Adipose tissue (tissue), 3 donors: ENCODE results near the gene NOTCH1. TPM values are rescaled to one million over a fixed set of nuclear protein-coding genes. Genes with fewer than 3 reads are reported as not detected.

ENCODE experiments used
- H3K27ac ChIP-seq: one replicate; pipeline ENCODE4 v1.5.1; 2013; ENCODE audit warnings: low read depth, low read length
- WGBS, 3 donors: extraction: QIAGEN DNeasy Blood & Tissue Kit; methylation state at CpG; one replicate each; pipeline ENCODE4 v1.1.7; 2013; 5-methylcytosine and 5-hydroxymethylcytosine counted together
- polyA plus RNA-seq, 3 donors: library from polyadenylated mRNA; stranded (reverse); fragments of 200-250 nt; gene quantifications; one replicate each; pipeline ENCODE4 v1.2.3, GENCODE V29; 2013
- donor health status: healthy with polysubstance abuse.
- donor health status: Bipolar disorder and iron deficiency.
- donor health status: healthy.

NOTCH1 gene
- polyA plus RNA-seq, 3 donors: 10.4 to 35.7 (median 25.0) TPM

DNA sequence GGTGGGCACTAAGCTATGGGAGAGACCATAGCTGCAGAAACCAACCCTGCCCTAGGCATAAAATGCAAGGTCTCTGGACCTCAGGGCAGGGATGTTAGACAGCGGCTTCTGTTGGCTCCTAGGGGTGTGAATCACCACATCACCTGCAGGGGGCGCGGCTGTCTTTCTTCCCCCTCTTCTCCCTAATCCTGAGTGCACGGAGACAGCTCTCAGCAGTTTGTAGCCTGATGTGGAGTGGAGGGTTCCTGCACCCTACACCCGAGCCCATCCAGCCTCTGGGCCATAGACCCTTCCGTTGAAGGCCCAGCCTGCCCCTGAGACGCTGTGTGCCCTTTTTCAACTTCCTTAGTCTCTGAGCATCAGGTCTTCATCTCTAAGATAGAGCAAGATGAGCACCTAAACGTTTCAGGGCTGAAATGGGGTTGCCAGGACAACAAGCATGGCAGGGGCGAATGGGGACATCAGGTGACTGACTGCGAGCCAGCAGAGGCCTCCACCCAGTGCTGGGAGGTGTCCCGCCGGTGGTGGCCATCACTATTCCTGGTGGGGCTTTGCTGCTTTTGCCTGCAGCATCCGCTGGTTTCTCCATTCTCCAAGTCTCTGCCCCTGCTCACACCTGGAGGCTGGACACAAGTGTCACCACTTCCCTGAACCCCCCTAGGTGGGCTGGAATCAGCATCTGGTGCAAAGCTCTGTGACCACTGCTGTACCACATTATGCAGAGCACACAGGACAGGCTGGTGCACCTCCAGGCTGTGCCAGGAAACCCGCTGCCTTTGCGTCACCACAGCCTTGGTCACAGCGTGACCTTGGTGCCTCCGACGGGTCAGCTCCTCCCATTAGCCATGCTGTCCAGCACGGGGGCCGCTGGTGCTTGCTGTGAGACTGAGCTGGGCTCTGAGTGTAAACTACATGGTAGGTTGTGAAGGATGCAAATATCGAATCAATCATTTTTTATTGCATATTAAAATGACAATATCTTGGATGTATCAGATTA is 60.5 kb downstream of the NOTCH1 start:
- 31 to 43% (median 42%) methylated on average over 21 of the region's 21 CpGs for WGBS, 3 donors
- no peak overlapping the region for H3K27ac ChIP-seq

DNA sequence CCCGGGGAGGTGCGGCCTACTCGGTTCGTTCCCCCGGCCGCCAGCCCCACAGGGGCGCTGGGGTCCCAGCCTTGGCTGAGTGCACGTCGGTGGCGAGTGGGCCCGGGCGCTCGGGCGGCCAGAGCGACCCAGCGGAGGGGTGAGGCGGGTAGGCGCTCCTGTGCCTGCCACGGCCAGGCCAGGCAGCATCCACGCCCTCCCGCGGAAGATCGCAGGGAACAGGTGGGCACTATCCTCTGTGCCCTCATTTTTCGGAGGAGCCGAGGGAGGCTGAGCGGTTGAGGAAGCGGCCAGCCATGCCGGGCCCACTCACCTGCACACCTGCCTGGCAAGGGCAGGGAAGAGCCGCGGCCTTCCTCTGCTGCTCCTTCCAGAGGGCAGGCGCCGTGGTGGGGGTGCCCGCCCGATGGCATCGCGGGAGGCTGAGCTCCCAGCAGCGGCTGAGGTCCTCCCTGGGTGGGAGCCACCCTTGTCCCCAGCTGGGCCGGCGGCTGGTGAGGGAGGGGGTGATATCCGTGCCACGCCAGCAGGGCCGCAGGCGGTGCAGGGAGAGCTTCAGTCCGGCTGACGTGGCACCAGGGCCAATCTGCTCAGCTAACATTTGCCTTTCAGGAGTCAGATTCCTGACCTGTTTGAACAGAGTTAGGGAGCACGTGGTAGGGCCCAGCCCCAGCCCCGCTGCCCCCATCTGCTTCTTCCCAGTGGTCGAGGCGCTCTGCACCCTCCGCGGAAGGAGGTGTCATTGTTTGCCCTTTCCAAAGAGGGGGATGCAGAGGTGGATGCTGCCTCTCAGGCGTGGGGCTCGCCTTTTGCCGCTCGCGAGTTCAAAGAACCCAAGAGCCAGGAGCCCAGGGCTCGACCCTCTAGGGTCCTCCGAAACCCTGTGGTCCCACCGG is 61.4 kb downstream of the NOTCH1 start:
- WGBS, 3 donors: 16 to 40% (median 32%) methylated on average over 54 to 59 of the region's 59 CpGs

DNA sequence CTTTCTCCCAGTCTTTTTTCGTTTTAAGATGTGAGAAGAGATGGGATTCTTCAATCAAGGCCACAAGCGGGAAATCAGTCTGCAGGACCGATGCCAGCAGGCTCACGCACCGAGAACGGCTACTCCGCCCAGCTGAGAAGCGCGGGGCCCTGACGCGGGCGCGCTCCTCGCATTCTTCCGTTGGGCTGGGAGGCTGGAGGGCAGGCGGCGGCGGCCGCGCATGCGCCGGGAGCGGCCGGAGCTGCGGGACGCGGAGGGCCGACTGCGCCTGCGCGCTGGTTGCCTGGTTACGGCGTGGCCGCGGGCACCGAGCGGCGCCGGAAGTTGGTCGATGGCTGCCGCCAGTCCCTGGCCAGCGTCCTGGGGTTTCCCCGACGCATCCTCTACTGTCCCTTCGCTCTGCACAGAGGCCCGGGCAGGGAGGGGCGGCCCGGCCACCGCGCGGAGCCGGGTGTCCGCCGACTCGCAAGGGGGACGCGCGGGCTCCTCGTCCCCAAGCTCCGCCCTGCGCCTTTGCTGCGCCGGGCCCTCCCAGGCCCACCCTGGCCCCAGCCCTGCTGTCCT is 62.2 kb downstream of the NOTCH1 start:
- WGBS, 3 donors: 0 to 1% (median 0%) methylated on average over 47 to 63 of the region's 63 CpGs
- peak overlapping the region; percentile 94 for H3K27ac ChIP-seq

More for the DNA sequence above, 61.4 kb downstream of the NOTCH1 start:
- no peak overlapping the region for H3K27ac ChIP-seq

DNA sequence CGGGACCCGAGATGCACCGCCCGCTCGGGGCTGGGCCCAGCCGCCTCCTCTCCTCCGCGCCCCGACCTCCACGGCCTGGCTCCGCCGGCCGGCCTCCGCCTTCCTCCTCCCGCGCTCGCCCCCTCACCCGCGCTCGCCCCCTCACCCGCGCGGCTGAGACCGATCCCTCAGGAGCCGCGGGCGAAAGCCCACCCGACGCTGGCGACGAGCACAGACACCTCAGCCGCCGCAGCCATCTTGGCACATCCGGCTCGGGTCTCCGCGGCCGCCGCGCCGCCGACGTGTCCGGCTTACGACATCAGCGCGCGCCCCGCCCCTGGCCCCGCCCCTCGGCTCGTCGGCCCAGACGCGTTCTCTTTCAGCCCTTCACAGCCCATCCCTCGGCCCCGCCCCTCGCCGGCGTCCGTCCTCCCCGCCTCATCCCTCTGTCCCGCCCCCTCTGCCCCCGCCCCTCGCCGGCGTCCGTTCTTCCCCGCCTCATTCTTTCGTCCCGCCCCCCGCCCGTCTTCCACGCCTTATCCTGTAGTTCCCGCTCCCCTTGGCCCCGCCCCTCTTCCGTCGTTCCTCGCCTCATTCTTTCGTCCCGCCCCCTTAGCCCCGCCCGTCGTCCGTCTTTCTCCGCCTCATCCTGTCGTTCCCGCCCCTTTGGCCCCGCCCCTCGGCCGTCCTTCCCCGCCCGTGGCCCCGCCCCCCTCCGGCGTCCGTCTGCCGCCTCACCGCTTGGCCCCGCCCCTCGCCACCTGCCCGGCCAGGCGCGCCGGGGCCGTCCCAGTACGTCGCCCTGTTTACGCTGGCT is 62.9 kb downstream of the NOTCH1 start, which contains the start of gene SEC16A:
SEC16A (minus strand) TSS at position 248 of the 796 bp plus-strand sequence. CDS start 5,425 bp downstream, outside the sequence.
- 1 to 2% (median 1%) methylated on average over 75 to 109 of the region's 109 CpGs for WGBS, 3 donors

DNA sequence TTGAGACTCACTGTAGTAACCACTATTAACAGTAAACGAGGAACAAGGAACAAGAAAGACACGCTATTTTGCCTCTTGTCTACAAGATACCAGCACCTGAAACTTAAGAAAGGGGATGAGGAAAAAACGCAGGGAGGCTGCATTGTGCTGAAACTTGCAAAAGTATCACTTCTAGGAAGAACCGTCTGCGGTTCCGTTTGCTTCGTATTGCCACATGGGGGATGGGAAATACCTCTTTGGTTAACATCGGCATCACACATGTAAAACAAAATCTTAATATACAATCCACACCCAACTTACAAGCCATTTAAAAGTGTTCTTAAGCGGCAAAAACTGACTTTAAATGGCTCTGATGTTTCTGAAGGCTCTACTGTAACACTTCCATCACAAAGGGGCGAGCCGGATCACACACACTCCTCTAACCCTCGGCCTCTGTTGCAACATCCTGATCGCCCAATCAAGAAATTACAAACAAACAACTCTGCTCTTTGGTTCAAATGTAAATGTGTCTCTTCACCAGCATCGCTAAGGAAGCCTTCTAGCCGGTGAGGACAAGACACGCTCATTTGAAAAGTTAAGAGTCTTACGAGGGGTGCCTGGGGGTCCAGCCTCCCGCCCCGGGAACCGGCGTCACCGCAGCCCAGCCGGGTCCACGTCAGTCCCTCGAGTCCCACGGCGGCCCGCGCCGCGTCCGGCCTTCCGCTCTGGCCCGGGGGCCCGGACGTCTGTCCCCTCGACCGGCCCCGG is 63.6 kb downstream of the NOTCH1 start:
- WGBS, 3 donors: 0 to 1% (median 0%) methylated on average over 21 to 39 of the region's 39 CpGs
- peak overlapping the region; percentile 94 for H3K27ac ChIP-seq

More for the DNA sequence above, 62.9 kb downstream of the NOTCH1 start, which contains the start of gene SEC16A:
- H3K27ac ChIP-seq: peak within 1 kb of the TSS; percentile 94

DNA sequence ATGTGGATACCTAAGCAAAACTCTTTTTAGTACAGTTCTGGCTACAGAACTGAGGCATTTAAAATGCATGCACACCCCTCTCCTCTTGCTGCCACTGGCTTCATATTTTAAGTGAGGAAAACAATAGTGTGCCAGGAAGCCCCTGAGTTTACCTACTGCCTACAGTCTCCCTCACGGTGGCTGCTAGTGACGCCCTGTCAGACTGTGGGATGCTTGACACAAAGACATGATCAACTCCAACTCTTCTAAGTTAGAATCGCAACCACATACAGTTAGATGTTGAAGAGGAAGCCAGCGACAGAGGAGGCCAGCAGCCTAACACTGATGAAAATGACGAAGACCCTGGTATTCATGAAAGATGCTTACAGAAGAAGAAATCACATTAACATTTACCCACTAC is 64.3 kb downstream of the NOTCH1 start:
- no peak overlapping the region for H3K27ac ChIP-seq
- 32 to 53% (median 45%) methylated on average over 5 of the region's 5 CpGs for WGBS, 3 donors

DNA sequence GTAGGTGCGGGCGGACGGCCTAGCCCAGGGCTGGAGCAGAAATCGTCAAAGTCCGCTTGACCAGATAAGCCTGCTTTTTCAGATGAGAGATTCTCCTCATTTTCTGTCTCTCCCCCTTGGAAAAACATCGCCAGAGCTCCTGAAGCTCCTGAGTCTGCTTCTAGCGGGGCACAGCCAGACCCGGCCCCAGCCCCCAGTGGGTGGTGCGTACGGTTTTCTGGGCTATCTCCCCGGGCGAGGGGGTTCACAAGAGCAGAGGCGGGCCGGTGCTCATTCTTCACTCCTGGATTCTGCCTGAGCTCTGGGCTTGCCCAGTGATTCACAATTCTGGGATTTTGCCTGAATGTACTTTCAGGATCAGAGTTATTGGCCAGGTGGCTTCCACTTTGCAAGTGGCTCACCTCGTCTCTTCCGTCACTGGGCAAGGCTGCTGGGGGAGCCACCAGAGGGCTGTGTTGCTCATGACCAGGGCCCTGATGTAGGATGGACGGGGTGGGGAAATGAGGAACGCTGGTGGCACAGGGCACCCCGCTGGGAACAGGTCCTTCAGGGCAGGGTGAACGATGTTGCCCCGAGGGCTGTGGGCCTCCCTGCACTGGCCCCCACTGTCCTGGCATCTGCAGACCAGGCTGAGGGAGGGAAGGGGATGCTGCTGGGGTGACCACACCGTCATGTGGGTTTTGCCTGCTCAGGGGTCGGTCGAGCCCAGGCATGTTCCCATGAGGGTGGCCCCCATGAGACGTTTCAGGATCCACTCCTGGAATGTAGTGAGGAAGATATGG is 69.3 kb downstream of the NOTCH1 start:
- no peak overlapping the region for H3K27ac ChIP-seq
- 87 to 90% (median 89%) methylated on average over 25 of the region's 25 CpGs for WGBS, 3 donors

DNA sequence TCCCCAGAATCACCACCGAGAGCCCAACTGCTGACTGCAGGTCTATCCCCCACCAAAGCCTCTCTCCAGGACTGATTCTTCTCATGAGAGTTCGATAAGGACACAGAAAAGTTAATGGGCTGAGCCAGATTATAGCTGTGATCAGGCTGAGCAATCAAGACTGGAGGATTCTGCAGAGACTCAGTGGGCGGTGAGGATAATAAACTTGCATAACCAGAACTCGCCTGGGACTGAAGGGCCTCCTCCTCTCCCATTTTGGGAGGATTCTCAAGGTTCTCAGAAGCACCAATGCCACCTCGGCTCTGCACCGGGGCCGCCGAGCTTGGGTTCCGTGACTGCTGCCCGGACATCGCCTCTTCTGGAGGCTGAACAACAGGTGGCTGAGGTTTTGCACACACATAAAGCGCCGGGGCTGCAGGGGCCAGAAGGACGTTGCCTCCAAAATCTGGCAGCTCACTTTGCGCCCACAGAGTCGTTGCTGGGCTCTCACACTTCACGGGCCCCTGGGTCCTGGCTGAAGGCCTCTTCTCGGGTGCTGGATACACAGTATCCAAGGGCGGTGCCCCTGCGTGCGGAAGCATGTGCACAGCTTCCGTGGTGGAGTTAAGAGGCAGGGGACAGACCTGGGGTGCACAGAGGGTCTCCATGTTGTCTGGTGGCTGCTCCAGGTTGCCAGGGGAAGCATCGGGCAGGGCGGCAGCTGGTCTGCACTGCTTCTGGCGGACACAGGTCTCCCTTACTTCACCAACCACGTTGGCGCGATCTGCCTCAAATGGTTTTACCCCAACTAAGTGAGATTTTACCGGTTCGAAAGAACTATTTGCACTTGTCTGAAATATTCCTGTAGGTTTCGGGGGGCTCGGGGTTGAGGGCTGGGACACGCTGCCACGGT is 70.6 kb downstream of the NOTCH1 start:
- no peak overlapping the region for H3K27ac ChIP-seq
- 88 to 93% (median 92%) methylated on average over 34 of the region's 34 CpGs for WGBS, 3 donors

DNA sequence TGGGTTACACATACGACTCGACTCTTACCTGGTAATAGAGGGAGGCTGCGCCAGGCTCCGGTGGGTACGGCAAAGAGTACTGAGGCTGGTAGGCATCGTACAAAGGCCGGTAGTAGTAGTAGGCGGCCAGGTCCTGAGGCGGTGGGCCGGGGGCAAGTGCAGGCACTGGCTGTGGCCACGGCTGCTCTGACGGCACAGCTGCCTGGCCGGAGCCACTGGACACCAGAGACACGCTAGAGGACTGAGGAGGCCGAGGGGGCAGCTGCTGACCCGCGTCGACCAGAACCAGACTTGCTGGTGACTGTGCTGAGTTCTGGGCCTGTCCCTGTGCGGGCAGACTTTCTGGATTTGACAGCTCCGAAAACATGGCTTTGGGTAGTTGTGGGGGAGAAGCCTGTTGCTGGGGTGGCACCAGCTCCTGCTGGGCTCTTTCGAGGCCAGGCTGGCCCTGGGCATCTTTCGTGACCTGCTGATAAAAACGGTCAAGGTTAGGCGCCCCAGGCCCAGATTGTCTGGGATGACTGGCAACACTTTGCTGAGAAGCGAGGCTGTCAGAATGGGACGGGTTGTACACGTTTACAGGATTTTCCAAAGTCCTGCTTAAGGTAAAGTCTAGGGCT is 71.7 kb downstream of the NOTCH1 start:
- 90 to 96% (median 91%) methylated on average over 27 of the region's 27 CpGs for WGBS, 3 donors
- no peak overlapping the region for H3K27ac ChIP-seq

DNA sequence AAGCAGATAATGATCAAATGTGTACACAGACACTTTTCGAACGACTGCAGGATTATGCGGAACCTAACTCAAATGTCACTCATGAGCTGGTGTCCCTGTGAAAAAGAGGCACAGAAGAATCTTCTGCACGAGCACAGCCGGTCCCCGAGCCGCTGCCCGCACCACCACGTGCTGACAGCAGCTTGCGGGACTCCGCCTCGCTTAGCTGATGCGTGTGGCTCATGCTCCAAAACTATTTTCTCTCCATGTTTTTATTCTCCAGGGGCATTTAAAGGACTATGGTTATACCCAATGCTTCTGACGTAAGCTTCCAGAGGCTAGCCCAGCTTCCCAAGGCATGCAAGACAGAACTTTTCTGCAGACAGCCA is 72.5 kb downstream of the NOTCH1 start:
- no peak overlapping the region for H3K27ac ChIP-seq
- 89 to 93% (median 91%) methylated on average over 14 of the region's 14 CpGs for WGBS, 3 donors

DNA sequence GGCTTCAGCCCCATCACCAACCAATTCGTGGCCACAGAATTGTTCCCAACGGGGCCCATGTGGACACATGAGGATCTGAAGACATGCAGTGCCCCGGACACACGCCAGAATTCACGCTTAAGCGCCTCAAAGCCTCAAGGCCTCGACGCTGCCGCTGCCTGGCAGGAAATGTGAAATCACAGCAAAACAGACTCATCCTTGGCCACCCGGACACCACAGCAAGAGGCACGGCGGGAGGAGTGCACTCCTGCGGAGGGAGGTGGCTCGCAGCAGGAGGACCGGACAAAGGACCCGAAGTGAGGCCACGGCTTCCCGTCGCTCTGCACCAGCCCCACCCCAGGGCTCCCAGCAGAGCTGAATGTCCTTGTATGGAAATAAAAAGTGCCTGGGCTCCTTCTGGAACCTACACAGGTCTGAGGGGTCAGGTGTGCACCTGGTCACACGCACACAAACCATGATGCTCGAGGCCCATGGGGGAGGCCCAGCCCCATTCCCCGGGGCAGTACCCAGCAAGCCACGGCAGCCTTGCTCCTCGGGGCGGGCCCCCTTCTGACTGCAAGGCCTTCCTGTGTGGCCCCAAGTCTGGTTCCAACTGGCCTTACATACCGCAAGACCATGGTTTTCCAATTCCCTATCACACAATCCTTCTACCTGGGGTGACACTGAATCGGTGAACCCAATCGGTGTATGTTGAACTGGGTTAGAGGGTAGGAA is 73.1 kb downstream of the NOTCH1 start:
- H3K27ac ChIP-seq: no peak overlapping the region
- 84 to 87% (median 87%) methylated on average over 28 of the region's 28 CpGs for WGBS, 3 donors

DNA sequence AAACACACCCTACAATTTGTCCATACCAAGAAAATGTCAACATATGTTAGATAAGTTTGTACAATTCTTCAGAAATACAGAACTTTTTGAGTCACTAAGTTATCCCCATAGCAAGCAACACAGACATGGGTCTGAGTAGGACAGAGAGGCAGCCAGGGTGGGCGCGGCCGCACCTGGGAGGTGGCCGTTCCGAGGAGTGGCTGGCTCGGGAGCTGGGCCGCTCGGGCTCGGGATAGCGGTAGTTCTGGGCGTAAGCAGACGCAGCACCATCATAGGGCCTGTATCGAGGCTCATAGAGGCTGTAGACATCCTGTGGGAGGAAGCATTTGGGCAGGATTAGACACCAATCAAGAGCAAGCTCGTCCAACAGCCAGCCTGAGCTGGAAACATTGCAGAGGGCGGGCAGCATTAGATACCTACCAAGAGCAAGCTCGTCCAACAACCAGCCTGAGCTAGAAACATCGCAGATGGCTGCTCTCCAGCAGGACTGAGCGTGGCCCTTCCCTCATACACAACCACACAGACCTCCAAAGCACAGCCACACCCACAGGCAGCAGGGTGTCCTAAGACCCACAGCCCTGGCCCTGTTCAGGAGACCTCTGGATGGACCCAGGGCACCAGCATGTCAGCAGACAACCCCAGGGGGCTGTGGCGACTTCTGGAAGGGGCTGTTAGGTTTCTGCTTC is 73.9 kb downstream of the NOTCH1 start:
- H3K27ac ChIP-seq: no peak overlapping the region
- 90 to 95% (median 92%) methylated on average over 19 of the region's 19 CpGs for WGBS, 3 donors

DNA sequence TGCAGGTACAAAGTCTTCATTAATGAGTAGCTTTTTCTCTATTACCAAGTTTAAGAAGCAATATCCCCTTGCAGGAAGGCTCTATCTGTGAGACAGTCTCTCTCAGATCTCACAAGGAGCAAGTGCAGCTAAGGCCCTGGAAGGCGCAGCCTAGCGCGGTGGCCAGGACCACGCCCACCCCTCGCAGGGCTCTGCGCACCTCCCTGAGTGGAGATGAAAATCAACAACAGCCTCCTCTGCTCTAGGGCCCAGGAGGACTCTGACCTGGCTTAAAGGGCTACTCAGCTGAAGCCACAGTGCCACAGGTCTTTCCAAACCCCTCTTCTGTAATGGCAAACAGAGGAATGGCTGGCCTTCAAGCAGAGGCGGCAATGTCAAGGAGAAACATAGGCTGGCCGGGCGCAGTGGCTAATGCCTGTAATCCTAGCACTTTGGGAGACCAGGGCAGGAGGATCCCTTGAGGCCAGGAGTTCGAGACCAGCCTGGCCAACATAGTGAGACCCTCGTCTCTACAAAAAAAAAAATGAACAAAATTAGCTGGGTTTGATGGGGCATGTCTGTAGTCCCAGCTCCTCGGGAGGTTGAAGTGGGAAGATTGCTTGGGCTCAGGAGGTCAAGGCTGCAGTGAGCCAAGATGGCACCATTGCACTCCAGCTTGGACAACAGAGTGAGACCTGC is 74.9 kb downstream of the NOTCH1 start:
- 87 to 94% (median 91%) methylated on average over 12 of the region's 12 CpGs for WGBS, 3 donors
- no peak overlapping the region for H3K27ac ChIP-seq
